Iris pigment epithelial cell (primary cell): Measurements from ENCODE around the gene RAB22A.

Experiments
- DNase-seq: peaks from one replicate; pipeline ENCODE4 v3.0.0-alpha.2; 2011; ENCODE audit warnings: low read depth

The RAB22A gene

DNA sequence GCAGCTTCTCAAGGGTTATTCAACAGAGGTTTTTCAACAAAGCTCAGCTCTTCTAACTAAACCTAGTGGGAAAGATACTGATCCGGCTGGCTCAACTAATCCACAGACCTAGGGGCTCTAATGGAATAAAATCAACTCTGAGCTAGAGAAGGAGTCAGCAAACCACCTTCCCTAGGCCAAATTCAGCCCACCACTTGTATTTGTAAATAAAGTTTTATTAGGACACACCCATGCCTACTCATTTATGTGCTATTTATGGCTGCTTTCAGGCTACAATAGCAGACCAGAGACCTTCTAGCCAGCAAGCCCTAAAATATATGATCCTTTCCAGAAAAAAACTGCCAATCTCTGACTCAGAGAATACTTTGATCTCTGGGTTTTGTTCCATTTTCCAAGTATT, 6.0 kb upstream of the RAB22A start:
- DNase-seq: no peak

DNA sequence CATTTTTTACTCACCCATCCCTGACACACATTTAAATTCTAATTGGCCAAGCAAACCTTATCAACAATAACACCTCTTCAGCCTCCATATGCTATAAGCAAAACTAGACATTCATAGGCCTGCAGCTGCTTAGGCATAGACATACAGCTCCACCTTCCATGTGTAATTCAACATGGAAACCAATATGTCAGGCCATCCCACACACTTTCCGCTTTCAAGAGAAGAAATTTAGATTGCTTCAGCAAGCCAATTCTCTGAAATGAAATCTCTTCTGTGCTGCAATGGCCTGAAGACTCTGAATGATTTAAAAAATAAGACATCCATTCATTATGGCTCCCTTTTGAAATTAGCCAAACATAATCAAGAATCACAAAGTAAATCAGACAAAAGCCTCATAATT, 4.5 kb upstream of the RAB22A start:
- DNase-seq: no peak

GRCh38 chr20:58306421-58307261, 2.9 kb upstream of the RAB22A start:
- DNase-seq: peak; percentile 75

GRCh38 chr20:58307270-58307669, 2.2 kb upstream of the RAB22A start:
- DNase-seq: no peak

GRCh38 chr20:58308290-58308679, 1.2 kb upstream of the RAB22A start:
- DNase-seq: peak; percentile 3

DNA sequence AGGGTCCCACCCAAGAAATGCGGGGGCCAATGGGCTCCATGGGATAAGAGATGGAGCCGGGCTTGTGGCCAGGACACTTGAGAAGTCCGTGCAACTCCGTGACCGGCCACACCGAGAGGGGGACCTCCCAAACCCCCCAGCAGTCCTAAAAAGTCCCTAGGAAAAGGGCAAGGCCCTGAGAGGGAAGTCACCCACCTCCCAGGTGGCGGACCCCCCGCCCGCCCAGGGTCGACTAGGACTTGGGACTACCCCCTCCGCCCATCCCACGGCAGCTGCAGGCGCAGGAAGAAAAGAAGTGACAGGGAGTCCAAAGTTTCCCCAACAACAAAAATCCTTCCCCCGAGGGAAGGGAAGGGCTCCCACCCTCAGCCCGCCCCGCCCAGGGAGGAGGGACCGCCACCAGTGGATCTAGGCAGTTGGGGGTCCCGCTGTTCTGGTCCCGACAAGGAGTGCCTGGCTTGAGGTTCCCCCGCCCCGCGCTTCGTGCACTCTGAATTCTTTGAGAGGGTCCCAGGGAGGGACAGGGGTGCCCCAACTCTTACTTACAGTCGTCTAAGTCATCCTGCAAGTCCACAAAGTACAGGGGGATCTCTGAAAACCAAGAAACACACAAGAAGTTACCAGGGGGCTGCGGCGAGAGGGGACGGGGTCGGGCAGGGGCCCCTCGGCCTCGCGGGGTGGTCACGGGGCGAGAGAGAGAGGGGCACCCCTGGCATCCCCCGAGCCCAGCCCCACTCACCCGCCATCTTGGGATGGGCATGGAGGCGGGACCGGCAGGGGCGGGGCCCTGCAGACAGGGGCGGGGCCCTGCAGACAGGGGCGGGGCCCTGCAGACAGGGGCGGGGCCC, 611 bp upstream of the RAB22A start:
- peak; percentile 61 for DNase-seq

- peak; percentile 21 for DNase-seq
These were observed 822 bp downstream of the RAB22A start for GRCh38 chr20:58310291-58310782.

DNA sequence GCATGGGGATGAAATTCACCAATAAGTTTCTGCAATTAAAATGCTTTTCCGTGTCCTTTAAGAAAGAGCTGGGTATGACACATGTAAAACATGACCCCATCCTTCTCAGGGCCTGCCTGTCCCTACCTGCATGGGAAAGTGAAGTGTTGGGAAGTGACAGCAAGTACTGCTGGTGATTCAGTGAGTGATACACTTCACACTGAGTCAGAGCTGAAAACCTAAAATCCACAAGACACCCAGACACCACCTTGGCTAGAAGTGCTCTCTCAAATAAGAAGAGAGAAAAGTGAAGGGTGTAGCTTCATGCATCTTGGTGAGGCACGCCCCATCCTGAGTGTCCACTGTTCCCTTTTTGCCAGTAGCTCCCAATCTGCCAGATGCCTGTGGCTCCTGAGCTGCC, 3.3 kb downstream of the RAB22A start:
- peak; percentile 3 for DNase-seq

DNA sequence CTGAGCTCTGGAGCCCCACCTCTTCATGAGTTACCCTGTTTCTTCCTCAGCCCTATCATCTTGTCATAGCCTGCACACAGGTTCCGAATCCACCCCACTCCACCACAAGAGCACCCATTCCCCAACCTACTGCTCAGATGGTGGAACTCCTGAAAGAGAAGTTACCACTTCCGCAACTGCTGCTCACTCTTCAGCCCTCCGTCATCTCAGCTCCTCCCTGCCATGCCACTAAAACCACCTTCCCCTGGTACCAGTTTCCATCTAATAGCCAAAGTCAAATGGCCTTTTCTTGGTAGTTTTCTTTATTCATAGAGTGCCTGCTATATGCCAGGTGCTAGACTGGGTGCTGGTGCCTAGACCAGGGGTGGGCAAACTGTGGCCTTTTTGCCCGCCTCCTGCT, 3.9 kb downstream of the RAB22A start:
- DNase-seq: no peak

DNA sequence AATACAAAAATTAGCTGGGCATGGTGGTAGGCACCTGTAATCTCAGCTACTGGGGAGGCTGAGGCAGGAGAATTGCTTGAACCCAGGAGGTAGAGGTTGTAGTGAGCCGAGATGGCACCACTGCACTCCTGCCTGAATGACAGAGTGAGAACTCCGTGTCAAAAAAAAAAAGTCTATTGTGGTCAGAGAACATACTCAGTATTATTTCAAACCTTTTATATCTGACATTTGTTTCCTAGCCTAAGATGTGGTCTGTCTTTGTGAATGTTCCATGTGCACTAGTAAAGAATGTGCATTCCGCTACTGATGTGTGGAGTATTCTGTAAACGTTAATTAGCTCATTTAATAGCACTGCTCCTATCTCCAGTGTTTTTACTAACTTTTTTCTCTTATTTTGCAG, 11.7 kb downstream of the RAB22A start:
- DNase-seq: no peak

GRCh38 chr20:58322083-58322482, 12.6 kb downstream of the RAB22A start:
- DNase-seq: no peak

- DNase-seq: no peak
These were observed 16.4 kb downstream of the RAB22A start for GRCh38 chr20:58325912-58326311.

GRCh38 chr20:58327211-58327610, 17.7 kb downstream of the RAB22A start:
- peak; percentile 52 for DNase-seq

DNA sequence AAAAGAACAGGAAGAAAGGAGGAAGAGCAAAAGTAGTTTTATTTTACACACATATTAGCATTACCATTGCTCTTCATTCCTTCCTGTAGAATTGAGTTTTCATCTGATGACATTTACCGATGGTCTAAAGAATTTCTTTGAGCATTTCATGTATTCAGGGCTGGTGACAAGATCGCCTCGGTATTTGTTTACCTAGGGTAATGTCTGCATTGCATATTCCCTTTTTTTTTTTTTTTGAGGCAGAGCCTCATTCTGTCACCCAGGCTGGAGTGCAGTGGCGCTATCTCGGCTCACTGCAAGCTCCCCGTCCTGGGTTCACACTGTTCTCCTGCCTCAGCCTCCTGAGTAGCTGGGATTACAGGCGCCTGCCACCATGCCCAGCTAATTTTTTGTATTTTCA, 19.3 kb downstream of the RAB22A start:
- no peak for DNase-seq

DNA sequence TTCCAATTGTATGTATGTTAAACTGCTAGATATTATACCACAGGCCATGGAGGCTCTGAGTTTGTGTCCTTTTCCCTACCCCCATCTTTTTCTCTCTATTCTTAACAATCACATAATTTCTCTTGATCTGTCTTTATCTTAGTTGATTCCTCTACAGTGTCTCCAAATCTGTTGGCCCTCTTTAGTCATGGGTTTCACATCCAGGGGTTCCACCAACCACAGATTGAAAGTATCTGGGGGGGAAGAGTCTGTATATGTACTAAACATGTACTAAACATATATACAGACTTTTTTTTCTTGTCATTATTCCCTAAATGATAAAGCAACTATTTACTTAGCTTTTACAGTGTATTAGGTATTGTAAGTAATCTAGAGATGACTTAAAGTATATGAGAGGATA, 20.2 kb downstream of the RAB22A start:
- DNase-seq: no peak

GRCh38 chr20:58330249-58330648, 20.7 kb downstream of the RAB22A start:
- no peak for DNase-seq

DNA sequence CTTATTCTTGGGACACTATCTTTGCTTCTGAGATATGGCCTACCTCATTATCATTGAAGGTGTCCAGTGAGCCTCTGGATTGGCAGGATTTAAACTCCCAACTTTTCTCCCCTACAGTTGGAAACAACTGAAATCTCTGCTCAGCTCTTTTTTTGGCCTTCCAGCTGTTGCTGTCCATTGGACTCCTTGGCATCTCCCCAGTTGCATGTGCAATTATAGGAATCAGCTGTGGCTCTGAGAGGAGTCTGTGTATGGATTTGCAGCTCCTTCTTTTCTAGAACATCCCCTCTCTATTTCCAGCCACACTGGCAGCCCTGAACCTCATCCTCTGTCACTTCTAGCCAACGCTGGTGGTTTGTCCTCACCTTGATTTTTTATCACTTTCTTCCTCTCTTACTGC, 21.2 kb downstream of the RAB22A start:
- DNase-seq: no peak

GRCh38 chr20:58331961-58332551, 22.5 kb downstream of the RAB22A start:
- DNase-seq: no peak

DNA sequence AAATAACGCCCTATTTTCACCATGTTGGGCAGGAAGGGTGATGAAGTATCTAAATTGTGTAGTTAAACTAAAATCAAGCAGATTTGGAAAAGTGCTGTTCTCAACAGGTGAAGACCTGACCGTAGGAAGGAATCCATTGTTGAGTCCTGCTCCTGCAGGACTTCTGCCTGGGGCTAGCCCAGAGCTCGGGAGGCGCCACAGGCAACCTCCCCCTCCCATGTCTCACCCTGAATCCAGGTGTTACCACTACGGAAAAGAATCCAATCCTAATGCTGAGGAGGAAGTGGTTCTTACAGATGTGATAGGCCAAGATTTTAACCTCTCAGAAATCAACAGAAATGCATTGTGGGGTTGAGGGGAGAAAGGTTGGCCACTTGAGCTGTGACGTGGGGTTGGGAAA, 30.2 kb downstream of the RAB22A start:
- no peak for DNase-seq

DNA sequence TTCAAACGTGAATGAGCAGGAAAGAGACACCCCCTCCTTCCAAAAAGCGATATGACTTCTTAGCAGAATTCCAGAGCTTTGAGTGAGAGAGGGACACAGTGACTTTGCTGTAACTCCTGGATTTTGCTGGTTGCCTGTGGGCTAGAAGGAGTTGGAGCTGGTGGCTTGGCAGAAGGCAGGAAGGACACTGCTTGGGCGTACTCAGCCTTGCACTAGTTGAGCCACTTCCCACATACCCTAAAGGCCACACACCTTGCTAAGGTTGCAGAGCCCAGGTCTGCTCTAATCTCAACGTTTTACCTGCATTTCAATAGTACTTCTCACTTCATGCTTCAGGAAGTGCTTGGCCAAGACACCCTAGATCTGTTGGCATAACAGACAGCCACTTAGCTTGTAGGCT, 30.6 kb downstream of the RAB22A start:
- DNase-seq: no peak

GRCh38 chr20:58340853-58341252, 31.3 kb downstream of the RAB22A start:
- DNase-seq: peak; percentile 47

GRCh38 chr20:58342104-58342945, 32.8 kb downstream of the RAB22A start:
- peak; percentile 77 for DNase-seq
